Hepatic stellate cell (primary cell): Measurements from ENCODE around the gene RABGAP1L.
"Not testable (repeated sequence)": the region's sequence is repeated elsewhere in the genome, so short reads cannot be mapped to it uniquely, and the experiment has no call there.

ENCODE experiments used
- DNase-seq: peaks from one replicate; pipeline ENCODE4 v3.0.0; 2011; ENCODE audit warnings: low spot score

The RABGAP1L gene

GRCh38 chr1:175044591-175044990 lies 885.3 kb downstream of the RABGAP1L start:
- DNase-seq: not testable (repeated sequence)
